B cell (primary cell): ENCODE measurements around the gene WNT11. TPM values are rescaled to one million over a fixed set of nuclear protein-coding genes. Genes with fewer than 3 reads are reported as not detected.

ENCODE experiments used
- ATAC-seq: fragments of 200-7000 bp; cut with Tn5 transposase; one replicate; pipeline ENCODE4 v1.10.0; 2021; ENCODE audit warnings: low read depth, mild to moderate bottlenecking, moderate number of reproducible peaks, moderate library complexity
- CTCF ChIA-PET: fragments of 350-600 bp; sonication (Branson Sonifier 250); formaldehyde crosslinking; loops from one replicate; lab custom pipeline; 2021; ENCODE audit warnings: antibody characterized with exemption, inconsistent platforms; lab: Charles Lee
- POLR2A ChIA-PET: fragments of 350-600 bp; sonication (Branson Sonifier 250); formaldehyde crosslinking; loops from one replicate; lab custom pipeline; 2021; ENCODE audit warnings: antibody characterized with exemption; lab: Charles Lee
- DNase-seq: peaks from one replicate; pipeline ENCODE4 v3.0.0; 2013
- H2AFZ ChIP-seq: 2 replicates; pipeline ENCODE4 v1.6.1; 2012; ENCODE audit warnings: mild to moderate bottlenecking, low read depth, low read length; ENCODE audit not compliant: insufficient read depth, poor library complexity, severe bottlenecking
- H3K27ac ChIP-seq, 2 donors: 1 replicate in 1 of 2; 2 replicates in 1 of 2; pipeline ENCODE4 v1.5.1; 2012 to 2013; ENCODE audit warnings: low read length in 2 of 2, mild to moderate bottlenecking in 2 of 2, moderate library complexity in 1 of 2
- H3K27me3 ChIP-seq, 4 experiments: fragments of 200-600 bp in 1 of 4; sonication (generic) in 1 of 4; replicated peaks in 1 of 4; 1 replicate in 2 of 4; 2 replicates in 2 of 4; pipeline versions ENCODE4 v1.6.1 to v1.7.0; 2013 to 2016; ENCODE audit warnings: low read length in 3 of 4, mild to moderate bottlenecking in 2 of 4, mixed read lengths in 1 of 4, moderate library complexity in 1 of 4; ENCODE audit not compliant: insufficient read depth in 4 of 4, control insufficient read depth in 3 of 4; ENCODE audit errors: control extremely low read depth in 1 of 4
- H3K36me3 ChIP-seq, 2 experiments: replicated peaks in 1 of 2; 1 replicate in 1 of 2; 2 replicates in 1 of 2; pipeline versions ENCODE4 v1.6.1 to v1.7.1; 2013; ENCODE audit warnings: low read length in 1 of 2; ENCODE audit not compliant: insufficient read depth in 2 of 2, control insufficient read depth in 1 of 2; ENCODE audit errors: control extremely low read depth in 1 of 2, extremely low read depth in 1 of 2
- H3K4me1 ChIP-seq, 2 donors: fragments of 200-600 bp in 1 of 2; sonication (generic) in 1 of 2; 1 replicate in 1 of 2; 2 replicates in 1 of 2; pipeline versions ENCODE4 v1.5.1 to v1.6.1; 2013 to 2017; ENCODE audit warnings: low read length in 2 of 2; ENCODE audit not compliant: control insufficient read depth in 2 of 2, insufficient read depth in 2 of 2
- H3K4me2 ChIP-seq: replicated peaks from 2 replicates; pipeline ENCODE3; 2012; ENCODE audit warnings: mild to moderate bottlenecking, low read depth, low read length; ENCODE audit not compliant: poor library complexity, severe bottlenecking
- H3K4me3 ChIP-seq, 5 experiments: fragments of 200-600 bp in 1 of 5; sonication (generic) in 1 of 5; 1 replicate in 3 of 5; 2 replicates in 2 of 5; pipeline versions ENCODE4 v1.5.1 to v1.7.0; 2011 to 2016; ENCODE audit warnings: low read length in 4 of 5, mild to moderate bottlenecking in 4 of 5, low read depth in 2 of 5, control low read depth in 1 of 5, moderate library complexity in 1 of 5; ENCODE audit not compliant: insufficient read depth in 1 of 5; ENCODE audit errors: control extremely low read depth in 1 of 5, extremely low read depth in 1 of 5
- H3K79me2 ChIP-seq: fragments of 200-600 bp; sonication (generic); one replicate; pipeline ENCODE4 v1.6.0; 2016; ENCODE audit warnings: low read length; ENCODE audit not compliant: control insufficient read depth, insufficient read depth
- H3K9ac ChIP-seq: fragments of 200-600 bp; sonication (generic); 2 replicates; pipeline ENCODE4 v1.6.1; 2017; ENCODE audit warnings: mild to moderate bottlenecking, low read length, moderate library complexity
- H3K9me3 ChIP-seq, 3 donors: one replicate each; pipeline versions ENCODE4 v1.6.1 to v1.7.1; 2013; ENCODE audit warnings: low read length in 2 of 3; ENCODE audit not compliant: control insufficient read depth in 2 of 3, insufficient read depth in 1 of 3; ENCODE audit errors: control extremely low read depth in 1 of 3
- H4K20me1 ChIP-seq: 2 replicates; pipeline ENCODE4 v1.6.0; 2012; ENCODE audit warnings: mild to moderate bottlenecking, low read length; ENCODE audit not compliant: insufficient read depth, control insufficient read depth, poor library complexity, severe bottlenecking
- H3K27ac Mint-ChIP-seq: one replicate; pipeline ENCODE4 v1.8.0; 2021; ENCODE audit warnings: mixed read lengths
- H3K27me3 Mint-ChIP-seq: one replicate; pipeline ENCODE4 v1.8.0; 2021; ENCODE audit warnings: mixed read lengths
- H3K4me1 Mint-ChIP-seq: one replicate; pipeline ENCODE4 v1.8.0; 2021; ENCODE audit warnings: mixed read lengths
- H3K4me3 Mint-ChIP-seq: one replicate; pipeline ENCODE4 v1.8.0; 2021; ENCODE audit warnings: mixed read lengths
- H3K9me3 Mint-ChIP-seq: one replicate; pipeline ENCODE4 v1.8.0; 2022; ENCODE audit warnings: mixed read lengths; ENCODE audit not compliant: insufficient read depth
- EZH2 ChIP-seq: IDR thresholded peaks from 2 replicates; pipeline ENCODE4 v1.6.1; 2012; ENCODE audit warnings: borderline replicate concordance, low read depth, mild to moderate bottlenecking, moderate library complexity, low read length; ENCODE audit not compliant: insufficient read depth, poor library complexity, severe bottlenecking
- WGBS: methylation state at CpG from one replicate; pipeline ENCODE4 v1.1.5; 2013; ENCODE audit warnings: missing lambda C conversion rate; ENCODE audit not compliant: insufficient coverage; 5-methylcytosine and 5-hydroxymethylcytosine counted together
- intact Hi-C: fragments of 100-400 bp; cut with micrococcal nuclease; formaldehyde crosslinking; loops from one replicate; pipeline ENCODE4 v1.10.0; 2022
- polyA plus RNA-seq: library from polyadenylated mRNA; depleted of rRNA; stranded (reverse); fragments of >200 nt; gene quantifications from 2 replicates; pipeline ENCODE4 v1.2.3, GENCODE V29; 2012
- total RNA-seq, 2 donors: library from RNA; stranded (reverse); fragments of 120-200 nt in 1 of 2; gene quantifications; 1 replicate in 1 of 2; 2 replicates in 1 of 2; pipeline versions ENCODE4 v1.2.3 to v1.2.4, GENCODE V29; 2013 to 2022
- TF ChIP-seq, protein P1 (sequence below): fragments of 200-600 bp; IDR thresholded peaks from one replicate; pipeline ENCODE4 v1.8.0; 2022; ENCODE audit warnings: antibody characterized with exemption, mild to moderate bottlenecking

The WNT11 gene
- total and polyA plus RNA-seq, 2 donors (not counting 1 experiment from before 2014, with no cell fraction given) = 0.39 TPM; not detected in 1

- Mint-ChIP-seq H3K4me1 (peaks cover 2% of the 10 kb centered on the region), H3K4me3 (no peak overlapping the region), H3K27ac (no peak overlapping the region), H3K27me3 (no peaks in the 10 kb centered on the region), H3K9me3 (no peaks in the 10 kb centered on the region)
- Histone ChIP-seq H3K79me2 (no peaks in the 10 kb centered on the region), H3K27me3 (no peaks in the 10 kb centered on the region), H3K27ac (no peak overlapping the region), H3K9me3 (no peaks in the 10 kb centered on the region), H3K9ac (no peak overlapping the region), H2AFZ (no peak overlapping the region), H4K20me1 (no peaks in the 10 kb centered on the region), H3K4me1 (peaks cover 1 to 2% of the 10 kb centered on the region in 2 donors), H3K4me3 (no peak overlapping the region), H3K36me3 (no peaks in the 10 kb centered on the region), H3K4me2 (no peak overlapping the region)
- intact Hi-C loops = loop anchor here (10.0 kb wide), 1 partner anchor 434 kb away; no protein-coding TSS in a partner anchor
- DNase-seq = no peak
- ATAC-seq = no peak
- WGBS = 93% methylated on average over 22 of the region's 24 CpGs
- POLR2A ChIA-PET = no interaction called here
- CTCF ChIA-PET = no interaction called here
- TF ChIP-seq EZH2 = no peak
- TF ChIP-seq, protein P1, sequence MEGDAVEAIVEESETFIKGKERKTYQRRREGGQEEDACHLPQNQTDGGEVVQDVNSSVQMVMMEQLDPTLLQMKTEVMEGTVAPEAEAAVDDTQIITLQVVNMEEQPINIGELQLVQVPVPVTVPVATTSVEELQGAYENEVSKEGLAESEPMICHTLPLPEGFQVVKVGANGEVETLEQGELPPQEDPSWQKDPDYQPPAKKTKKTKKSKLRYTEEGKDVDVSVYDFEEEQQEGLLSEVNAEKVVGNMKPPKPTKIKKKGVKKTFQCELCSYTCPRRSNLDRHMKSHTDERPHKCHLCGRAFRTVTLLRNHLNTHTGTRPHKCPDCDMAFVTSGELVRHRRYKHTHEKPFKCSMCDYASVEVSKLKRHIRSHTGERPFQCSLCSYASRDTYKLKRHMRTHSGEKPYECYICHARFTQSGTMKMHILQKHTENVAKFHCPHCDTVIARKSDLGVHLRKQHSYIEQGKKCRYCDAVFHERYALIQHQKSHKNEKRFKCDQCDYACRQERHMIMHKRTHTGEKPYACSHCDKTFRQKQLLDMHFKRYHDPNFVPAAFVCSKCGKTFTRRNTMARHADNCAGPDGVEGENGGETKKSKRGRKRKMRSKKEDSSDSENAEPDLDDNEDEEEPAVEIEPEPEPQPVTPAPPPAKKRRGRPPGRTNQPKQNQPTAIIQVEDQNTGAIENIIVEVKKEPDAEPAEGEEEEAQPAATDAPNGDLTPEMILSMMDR = no peak
Observed at GRCh38 chr11:76158394-76159302, 47.7 kb downstream of the WNT11 start.

DNA sequence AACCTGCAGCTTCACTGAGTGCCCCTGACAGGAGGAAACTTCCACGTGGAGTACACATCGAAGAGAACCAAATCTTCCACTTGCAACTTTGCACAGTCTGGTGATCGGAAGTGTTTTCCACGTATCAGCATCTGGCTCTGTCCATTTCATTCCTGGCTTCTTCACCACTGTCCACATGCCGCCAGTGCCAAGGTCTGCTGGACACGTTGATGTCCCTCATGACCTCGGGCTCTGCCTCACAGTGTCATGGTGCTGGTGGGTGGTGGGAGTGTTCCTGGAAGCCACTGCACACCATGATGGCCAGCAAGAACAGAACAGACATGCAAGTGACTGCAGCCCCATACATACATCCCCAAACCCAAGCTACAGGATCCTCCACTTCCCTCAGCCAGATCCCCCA lies 48.4 kb downstream of the WNT11 start:
- Mint-ChIP-seq H3K27me3 (no peaks in the 10 kb centered on the region), H3K4me1 (peaks cover 10% of the 10 kb centered on the region), H3K27ac (no peak overlapping the region), H3K4me3 (no peak overlapping the region), H3K9me3 (no peaks in the 10 kb centered on the region)
- TF ChIP-seq, protein P1 = no peak
- TF ChIP-seq EZH2 = no peak
- Histone ChIP-seq H3K9me3 (no peaks in the 10 kb centered on the region), H3K4me1 (peaks cover 9 to 10% of the 10 kb centered on the region in 2 donors), H3K9ac (no peak overlapping the region), H3K79me2 (no peaks in the 10 kb centered on the region), H3K4me3 (no peak overlapping the region), H3K4me2 (no peak overlapping the region), H3K27me3 (no peaks in the 10 kb centered on the region), H2AFZ (no peak overlapping the region), H3K27ac (no peak overlapping the region), H4K20me1 (no peaks in the 10 kb centered on the region), H3K36me3 (no peaks in the 10 kb centered on the region)
- POLR2A ChIA-PET = no interaction called here
- DNase-seq (no peak), ATAC-seq (no peak)
- intact Hi-C loops = loop anchor here (10.0 kb wide), 1 partner anchor 433 kb away; no protein-coding TSS in a partner anchor
- WGBS = 85% methylated on average over 6 of the region's 7 CpGs
- CTCF ChIA-PET = interaction anchor here (1.1 kb wide), 1 partner anchor 262 kb away, joined by 6 read pairs; no protein-coding TSS in a partner anchor
